HCT116 (cell line): ENCODE results near the gene HERPUD1. TPM values are rescaled to one million over a fixed set of nuclear protein-coding genes. Genes with fewer than 3 reads are reported as not detected.

Source experiments
- ATAC-seq: fragments of 200-7000 bp; cut with Tn5 transposase; 2 replicates; pipeline ENCODE4 v1.9.1; 2020; ENCODE audit warnings: mild to moderate bottlenecking, moderate library complexity
- BruUV-seq: library from RNA; stranded (reverse); fragments of 400-500 nt; replicated peaks from 2 replicates; lab custom pipeline; 2021; lab: Mats Ljungman, UMichigan
- CTCF ChIA-PET: fragments of 300-600 bp; sonication (Branson Sonifier 250); formaldehyde crosslinking; loops from one replicate; lab custom pipeline; 2021; ENCODE audit warnings: antibody characterized with exemption; lab: Charles Lee
- POLR2A ChIA-PET: fragments of 300-600, 350-600 bp; sonication (Branson Sonifier 250); formaldehyde crosslinking; loops from one replicate; lab custom pipeline; 2021; ENCODE audit warnings: antibody characterized with exemption; lab: Charles Lee
- RAD21 ChIA-PET, 2 experiments: fragments of 300-600 bp; sonication (Branson Sonifier 250); formaldehyde crosslinking; loops; one replicate each; lab custom pipeline; 2023; ENCODE audit warnings: low total read pairs in 2 of 2; ENCODE audit not compliant: uncharacterized antibody in 2 of 2, unreplicated experiment in 2 of 2, low non-redundant PET in 1 of 2; lab: Charles Lee
- DNase-seq: peaks from one replicate; pipeline ENCODE4 v3.0.0-alpha.2; 2010; ENCODE audit warnings: low read depth, low spot score
- H2AFZ ChIP-seq: fragments of 200-600 bp; shearing (Covaris generic), sonication (generic); 2 replicates; pipeline ENCODE4 v1.6.1; 2017; ENCODE audit warnings: low read depth, mixed run types, mixed read lengths, antibody characterized with exemption, low read length; ENCODE audit not compliant: poor library complexity, severe bottlenecking
- H3K27ac ChIP-seq: 2 replicates; pipeline ENCODE4 v1.5.1; 2012; ENCODE audit warnings: low read depth, low read length
- H3K27me3 ChIP-seq: fragments of 200-600 bp; sonication (generic); 2 replicates; pipeline ENCODE4 v1.6.1; 2016; ENCODE audit warnings: mixed run types, low read length, mixed read lengths; ENCODE audit not compliant: insufficient read depth
- H3K36me3 ChIP-seq, 2 experiments: fragments of 200-500 bp in 1 of 2; fragments of 200-600 bp in 1 of 2; sonication (Bioruptor generic) in 1 of 2; sonication (generic) in 1 of 2; 2 replicates each; pipeline versions ENCODE4 v1.5.1 to v1.6.1; 2014 to 2016; ENCODE audit warnings: low read length in 2 of 2, inconsistent platforms in 1 of 2, mixed read lengths in 1 of 2, mixed run types in 1 of 2; ENCODE audit not compliant: insufficient read depth in 2 of 2, control insufficient read depth in 1 of 2
- H3K4me1 ChIP-seq, 2 experiments: fragments of 200-600 bp in 1 of 2; sonication (generic) in 1 of 2; 2 replicates each; pipeline versions ENCODE4 v1.5.1 to v1.6.1; 2012 to 2017; ENCODE audit warnings: low read length in 2 of 2, inconsistent platforms in 1 of 2, mild to moderate bottlenecking in 1 of 2, mixed read lengths in 1 of 2, mixed run types in 1 of 2, moderate library complexity in 1 of 2; ENCODE audit not compliant: insufficient read depth in 2 of 2, control insufficient read depth in 1 of 2
- H3K4me2 ChIP-seq: fragments of 200-600 bp; sonication (generic); 2 replicates; pipeline ENCODE4 v1.6.1; 2017; ENCODE audit warnings: mixed run types, low read length, mixed read lengths
- H3K4me3 ChIP-seq, 2 experiments: fragments of 200-600 bp in 1 of 2; sonication (generic) in 1 of 2; replicated peaks in 1 of 2; 2 replicates each; pipeline ENCODE4 v1.5.1; 2011 to 2016; ENCODE audit warnings: low read length in 2 of 2, control low read depth in 1 of 2, low read depth in 1 of 2, mild to moderate bottlenecking in 1 of 2, mixed read lengths in 1 of 2, mixed run types in 1 of 2
- H3K79me2 ChIP-seq: fragments of 200-600 bp; sonication (generic); 2 replicates; pipeline ENCODE4 v1.6.1; 2017; ENCODE audit warnings: mild to moderate bottlenecking, mixed run types, low read length, moderate library complexity, mixed read lengths; ENCODE audit not compliant: insufficient read depth
- H3K9ac ChIP-seq: fragments of 200-600 bp; sonication (generic); 2 replicates; pipeline ENCODE4 v1.6.1; 2016; ENCODE audit warnings: low read length, mixed read lengths
- H3K9me2 ChIP-seq: fragments of 200-600 bp; sonication (generic), shearing (Covaris generic); 2 replicates; pipeline ENCODE4 v1.6.1; 2017; ENCODE audit warnings: mixed run types, mild to moderate bottlenecking, moderate library complexity; ENCODE audit not compliant: insufficient read depth
- H3K9me3 ChIP-seq, 2 experiments: fragments of 200-500 bp in 1 of 2; fragments of 200-600 bp in 1 of 2; sonication (Bioruptor generic) in 1 of 2; sonication (generic) in 1 of 2; 2 replicates each; pipeline ENCODE4 v1.6.1; 2014 to 2017; ENCODE audit warnings: low read length in 2 of 2, mixed read lengths in 2 of 2, inconsistent platforms in 1 of 2, low read depth in 1 of 2, mild to moderate bottlenecking in 1 of 2, mixed run types in 1 of 2, moderate library complexity in 1 of 2; ENCODE audit not compliant: control insufficient read depth in 1 of 2, insufficient read depth in 1 of 2
- H4K20me1 ChIP-seq: fragments of 200-600 bp; sonication (generic), shearing (Covaris generic); 2 replicates; pipeline ENCODE4 v1.6.1; 2017; ENCODE audit warnings: mixed run types, mild to moderate bottlenecking, moderate library complexity; ENCODE audit not compliant: insufficient read depth
- CBX3 ChIP-seq: IDR thresholded peaks from 2 replicates; pipeline ENCODE4 v1.6.1; 2012; ENCODE audit warnings: low read depth
- CEBPB ChIP-seq: IDR thresholded peaks from 2 replicates; pipeline ENCODE4 v1.6.1; 2012; ENCODE audit warnings: low read depth
- ELF1 ChIP-seq: IDR thresholded peaks from 2 replicates; pipeline ENCODE4 v1.6.1; 2012; ENCODE audit warnings: low read depth, borderline replicate concordance
- EZH2phosphoT487 ChIP-seq: fragments of 200-600 bp; IDR thresholded peaks from 2 replicates; pipeline ENCODE4 v1.6.1; 2018; ENCODE audit warnings: antibody characterized with exemption, borderline replicate concordance
- MAX ChIP-seq: IDR thresholded peaks from 2 replicates; pipeline ENCODE4 v1.6.1; 2012
- RAD21 ChIP-seq: IDR thresholded peaks from 2 replicates; pipeline ENCODE4 v1.6.1; 2012; ENCODE audit warnings: low read depth, mild to moderate bottlenecking
- SIN3A ChIP-seq: IDR thresholded peaks from 2 replicates; pipeline ENCODE4 v1.6.1; 2012; ENCODE audit warnings: low read depth
- SP1 ChIP-seq: IDR thresholded peaks from 2 replicates; pipeline ENCODE4 v1.6.1; 2012; ENCODE audit warnings: low read depth
- intact Hi-C: fragments of 100-400 bp; cut with micrococcal nuclease; formaldehyde crosslinking; loops from 2 replicates; pipeline ENCODE4 v1.10.0; 2022
- total RNA-seq: library from RNA; stranded (reverse); gene quantifications from one replicate; pipeline ENCODE4 v1.2.1, GENCODE V29; 2021; ENCODE audit not compliant: unreplicated experiment
- TF ChIP-seq, protein P1 (sequence below): IDR thresholded peaks from 2 replicates; pipeline ENCODE4 v1.6.1; 2011; ENCODE audit warnings: mild to moderate bottlenecking, low read length, moderate library complexity; ENCODE audit not compliant: insufficient replicate concordance; ENCODE audit errors: extremely low read depth

HERPUD1 gene
- total RNA-seq, 1 experiment from 2014 or later = 113 TPM

- intact Hi-C loops = no loop called here
- H3K36me3 ChIP-seq = peaks cover 0 to under 1% of the 10 kb centered on the region in 2 experiments; a peak in 1 of 4 replicates
- H3K9me3 ChIP-seq = no peaks in the 10 kb centered on the region
- no peak overlapping the region for H3K27ac ChIP-seq
- no peak overlapping the region for H2AFZ ChIP-seq
- ChIA-PET POLR2A (interaction anchor here (1.5 kb wide), 1 partner anchor 19 kb away, joined by 5 read pairs; the partner anchor contains the start of gene HERPUD1), CTCF (interaction anchor here (1.6 to 2.2 kb wide), 2 partner anchors 83 to 157 kb away, joined by 5 to 7 read pairs; no protein-coding TSS in a partner anchor)
- H3K4me1 ChIP-seq = no peaks in the 10 kb centered on the region
- no peak for DNase-seq
- TF ChIP-seq RAD21 (no peak), SP1 (no peak), SIN3A (no peak), MAX (no peak), CEBPB (no peak), ELF1 (no peak), EZH2phosphoT487 (no peak), CBX3 (no peak)
- TF ChIP-seq, protein P1, sequence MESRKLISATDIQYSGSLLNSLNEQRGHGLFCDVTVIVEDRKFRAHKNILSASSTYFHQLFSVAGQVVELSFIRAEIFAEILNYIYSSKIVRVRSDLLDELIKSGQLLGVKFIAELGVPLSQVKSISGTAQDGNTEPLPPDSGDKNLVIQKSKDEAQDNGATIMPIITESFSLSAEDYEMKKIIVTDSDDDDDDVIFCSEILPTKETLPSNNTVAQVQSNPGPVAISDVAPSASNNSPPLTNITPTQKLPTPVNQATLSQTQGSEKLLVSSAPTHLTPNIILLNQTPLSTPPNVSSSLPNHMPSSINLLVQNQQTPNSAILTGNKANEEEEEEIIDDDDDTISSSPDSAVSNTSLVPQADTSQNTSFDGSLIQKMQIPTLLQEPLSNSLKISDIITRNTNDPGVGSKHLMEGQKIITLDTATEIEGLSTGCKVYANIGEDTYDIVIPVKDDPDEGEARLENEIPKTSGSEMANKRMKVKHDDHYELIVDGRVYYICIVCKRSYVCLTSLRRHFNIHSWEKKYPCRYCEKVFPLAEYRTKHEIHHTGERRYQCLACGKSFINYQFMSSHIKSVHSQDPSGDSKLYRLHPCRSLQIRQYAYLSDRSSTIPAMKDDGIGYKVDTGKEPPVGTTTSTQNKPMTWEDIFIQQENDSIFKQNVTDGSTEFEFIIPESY = no peak
- TF ChIP-seq, all 23 proteins: peak for 0
- no peak for ATAC-seq
- Histone ChIP-seq H3K4me2 (no peak overlapping the region), H3K4me3 (no peak overlapping the region), H4K20me1 (no peaks in the 10 kb centered on the region), H3K27me3 (no peaks in the 10 kb centered on the region), H3K9me2 (no peaks in the 10 kb centered on the region), H3K79me2 (no peaks in the 10 kb centered on the region), H3K9ac (no peak overlapping the region)
- RAD21 ChIA-PET = interaction anchor here in 1 of 2 experiments (1.1 kb wide), 1 partner anchor 10 kb away, joined by 3 read pairs; no protein-coding TSS in a partner anchor
- BruUV-seq = no TSS peak
These were observed 18.5 kb downstream of the HERPUD1 start for GRCh38 chr16:56950455-56950854.
